GM12872 (cell line): Measurements from ENCODE around the gene INHBC.
A peak's percentile ranks its signal among the peaks of the same experiment; 100 is the strongest.

Experiments
- CTCF ChIP-seq: IDR thresholded peaks from 3 replicates; pipeline ENCODE4 v1.5.1; 2011; ENCODE audit warnings: low read depth, mild to moderate bottlenecking, low read length, moderate library complexity; ENCODE audit not compliant: insufficient read depth

Gene INHBC

DNA sequence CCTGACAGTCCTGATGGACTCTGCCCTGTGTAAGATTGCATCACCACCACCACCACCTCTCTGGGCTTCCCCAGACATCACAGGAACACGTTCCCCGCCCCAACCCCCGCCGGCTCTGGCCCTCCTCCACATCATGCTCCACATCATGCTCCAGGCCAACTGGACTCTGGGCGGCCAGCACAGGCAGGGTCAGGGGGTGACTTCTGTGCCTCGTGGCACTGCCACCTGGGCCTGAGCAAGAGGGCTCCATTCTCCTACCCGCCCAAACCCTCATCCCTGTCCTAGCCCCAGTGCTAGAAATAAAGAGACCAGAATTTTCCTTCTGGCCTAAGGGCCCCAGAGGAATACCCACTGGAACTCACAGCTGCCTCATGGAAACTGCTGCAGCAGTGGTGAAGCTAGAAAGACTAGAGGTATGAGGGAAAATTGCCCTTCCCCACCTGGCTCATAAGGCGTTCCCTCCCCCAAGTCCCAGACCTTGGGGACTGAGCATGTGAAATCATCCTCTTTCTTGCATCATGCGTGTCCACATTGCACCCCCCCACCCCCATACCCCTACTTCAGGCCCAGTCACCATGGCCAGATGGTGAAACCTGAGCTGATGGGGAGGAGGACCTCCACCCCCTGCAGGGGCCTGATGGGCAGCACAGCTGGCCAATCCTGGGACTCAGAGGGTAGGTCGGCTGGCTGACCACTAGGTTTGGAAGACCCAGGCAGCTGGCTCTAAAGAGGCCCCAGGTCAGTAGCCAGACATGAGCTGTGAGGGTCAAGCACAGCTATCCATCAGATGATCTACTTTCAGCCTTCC is 20.2 kb downstream of the INHBC start, which contains the start of gene INHBE:
TSS of gene INHBE (plus strand) at position 742 of the 808 bp plus-strand sequence. CDS start 230 bp downstream, outside the sequence.
- no peak for TF ChIP-seq CTCF

- no peak for TF ChIP-seq CTCF
Measured at GRCh38 chr12:57455374-57456144, 21.0 kb downstream of the INHBC start.

- peak; percentile 92 for TF ChIP-seq CTCF
Measured at GRCh38 chr12:57456145-57456700, 21.6 kb downstream of the INHBC start.

DNA sequence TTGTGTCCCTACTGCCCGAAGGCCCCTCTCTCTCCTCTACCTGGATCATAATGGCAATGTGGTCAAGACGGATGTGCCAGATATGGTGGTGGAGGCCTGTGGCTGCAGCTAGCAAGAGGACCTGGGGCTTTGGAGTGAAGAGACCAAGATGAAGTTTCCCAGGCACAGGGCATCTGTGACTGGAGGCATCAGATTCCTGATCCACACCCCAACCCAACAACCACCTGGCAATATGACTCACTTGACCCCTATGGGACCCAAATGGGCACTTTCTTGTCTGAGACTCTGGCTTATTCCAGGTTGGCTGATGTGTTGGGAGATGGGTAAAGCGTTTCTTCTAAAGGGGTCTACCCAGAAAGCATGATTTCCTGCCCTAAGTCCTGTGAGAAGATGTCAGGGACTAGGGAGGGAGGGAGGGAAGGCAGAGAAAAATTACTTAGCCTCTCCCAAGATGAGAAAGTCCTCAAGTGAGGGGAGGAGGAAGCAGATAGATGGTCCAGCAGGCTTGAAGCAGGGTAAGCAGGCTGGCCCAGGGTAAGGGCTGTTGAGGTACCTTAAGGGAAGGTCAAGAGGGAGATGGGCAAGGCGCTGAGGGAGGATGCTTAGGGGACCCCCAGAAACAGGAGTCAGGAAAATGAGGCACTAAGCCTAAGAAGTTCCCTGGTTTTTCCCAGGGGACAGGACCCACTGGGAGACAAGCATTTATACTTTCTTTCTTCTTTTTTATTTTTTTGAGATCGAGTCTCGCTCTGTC is 22.3 kb downstream of the INHBC start:
- TF ChIP-seq CTCF: no peak

DNA sequence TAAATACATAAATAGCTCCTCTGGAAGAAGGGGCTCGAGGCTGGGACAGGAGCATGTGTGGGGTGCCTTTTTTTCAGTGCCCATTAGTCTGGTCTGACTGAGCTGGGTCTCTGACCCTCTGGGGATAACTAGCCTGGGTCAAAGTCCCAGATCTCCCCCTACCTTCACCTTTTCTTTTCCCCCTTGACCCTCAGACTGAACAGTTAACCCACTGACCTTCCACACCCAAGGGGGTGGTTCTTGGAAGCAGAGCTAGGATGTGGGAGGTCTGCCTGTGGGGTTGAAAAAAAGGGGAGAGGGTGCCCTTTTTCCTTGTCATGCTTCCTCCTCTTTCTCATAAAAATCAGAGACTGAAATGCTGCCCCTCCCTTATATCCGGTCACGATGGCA is 24.1 kb downstream of the INHBC start:
- no peak for TF ChIP-seq CTCF

DNA sequence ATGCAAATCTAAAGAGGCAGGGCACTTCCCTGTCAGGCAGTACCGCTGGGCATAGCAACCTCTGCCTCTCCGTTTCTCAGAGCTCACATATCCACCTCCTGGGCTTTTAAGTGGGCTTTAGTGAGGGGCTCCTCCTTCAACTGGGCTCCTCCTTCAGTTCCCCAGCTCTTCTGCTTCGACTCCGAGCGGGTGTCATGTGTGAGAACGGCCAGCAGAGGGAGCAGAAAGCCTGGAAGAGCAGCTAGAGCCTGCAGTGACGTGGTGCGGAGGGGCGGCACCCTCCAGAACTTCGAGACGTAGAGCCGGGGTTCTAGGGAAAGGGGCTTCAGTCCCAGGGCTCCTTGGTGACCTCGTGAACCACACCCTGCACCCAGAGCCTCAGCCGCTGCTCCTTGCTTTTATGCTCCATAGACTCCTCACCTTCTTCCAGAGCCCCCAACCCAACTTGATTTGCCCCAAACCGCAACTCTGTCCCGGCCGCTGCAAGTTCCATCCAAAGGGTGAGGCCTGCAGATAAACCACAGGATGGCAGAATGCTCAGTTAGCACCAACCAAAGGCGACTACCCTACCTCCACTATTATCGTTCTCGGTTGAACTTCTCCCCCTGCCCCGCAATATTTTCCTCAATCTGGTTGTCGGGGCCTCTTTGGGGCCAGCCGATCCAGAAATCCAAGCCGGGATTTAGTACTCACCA is 24.6 kb downstream of the INHBC start:
- peak; percentile 97 for TF ChIP-seq CTCF
